NCI-H69 (cell line): ENCODE data around the gene XPR1.
"Not testable (repeated sequence)": the region's sequence is repeated elsewhere in the genome, so short reads cannot be mapped to it uniquely, and the experiment has no call there.

Experiments used
- DNase-seq: peaks from one replicate; lab custom pipeline; 2025; lab: John Stamatoyannopoulos, UW

XPR1 gene

DNA sequence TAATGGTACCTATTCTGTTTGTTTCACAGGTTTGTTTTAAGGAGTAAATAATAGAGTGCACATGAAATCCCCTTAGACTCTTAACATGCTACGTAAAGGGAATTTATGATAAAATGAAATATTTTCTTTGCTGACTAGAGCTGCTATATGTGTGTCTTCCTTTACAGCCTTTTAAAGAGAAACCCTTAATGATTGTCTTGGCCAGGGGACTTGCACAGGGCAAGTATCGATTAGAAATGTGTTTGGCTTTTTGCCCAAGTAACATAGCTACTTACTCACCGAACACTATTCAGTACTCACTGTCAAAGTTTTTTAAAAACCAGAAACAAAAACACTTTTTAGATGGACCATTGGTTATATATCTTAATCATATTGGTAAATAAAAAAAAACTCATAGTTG lies 209.6 kb downstream of the XPR1 start:
- peak; percentile 40 for DNase-seq

DNA sequence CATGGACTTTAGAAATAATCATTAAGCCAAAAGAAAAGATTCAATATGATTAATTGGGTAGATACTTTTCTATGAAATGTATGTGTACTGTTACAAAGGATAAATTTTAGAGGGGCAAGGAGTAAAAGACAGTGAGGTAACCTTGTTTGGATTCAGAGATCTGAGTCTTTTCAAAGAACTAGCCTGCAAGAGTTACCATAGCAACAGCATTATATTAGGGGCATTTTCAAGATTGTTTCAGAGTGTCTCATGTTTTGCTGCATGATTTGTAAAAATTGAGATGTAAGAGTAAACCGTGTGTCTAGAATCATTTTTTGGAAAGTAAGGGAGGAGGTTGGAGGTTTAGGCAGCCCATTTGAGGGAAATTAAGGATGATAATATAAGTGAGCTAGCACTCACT lies 210.2 kb downstream of the XPR1 start:
- DNase-seq: peak; percentile 58

DNA sequence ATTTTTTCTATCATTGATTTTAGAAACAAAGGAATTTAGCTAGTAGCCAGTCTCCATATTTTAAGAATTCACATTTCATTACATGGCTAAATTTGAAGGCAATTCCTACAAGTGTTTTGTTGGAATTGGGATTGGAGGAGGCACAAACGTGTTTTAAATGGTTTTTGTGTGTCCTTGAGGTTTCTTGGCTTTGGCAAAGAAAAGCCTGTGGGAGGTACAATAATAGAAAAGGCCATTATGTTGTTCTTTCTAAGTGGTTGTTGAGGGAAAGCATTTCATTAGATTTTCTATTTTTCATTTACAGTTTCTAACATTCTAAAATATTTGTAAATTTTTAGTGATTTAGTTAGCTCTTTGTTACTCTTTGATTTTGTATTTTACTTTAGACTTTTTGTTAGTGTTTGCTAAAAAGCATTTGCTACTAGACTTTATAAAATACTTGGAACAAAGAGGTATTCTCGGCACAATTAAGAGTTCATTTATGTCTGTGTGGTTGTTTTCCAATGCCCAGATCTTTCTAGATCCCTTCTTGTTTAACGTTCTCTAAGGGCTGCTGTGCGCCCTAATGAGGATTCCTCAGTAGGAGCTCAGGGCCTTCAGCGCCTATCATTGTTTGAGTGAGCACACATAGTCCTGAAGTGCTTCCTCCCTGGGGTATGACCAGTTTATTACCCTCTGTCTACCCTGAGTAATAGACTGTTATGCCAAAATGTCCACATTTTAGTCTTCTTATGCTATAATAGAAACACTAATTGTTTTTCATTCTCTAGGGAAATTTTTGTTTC lies 210.9 kb downstream of the XPR1 start:
- peak; percentile 95 for DNase-seq

DNA sequence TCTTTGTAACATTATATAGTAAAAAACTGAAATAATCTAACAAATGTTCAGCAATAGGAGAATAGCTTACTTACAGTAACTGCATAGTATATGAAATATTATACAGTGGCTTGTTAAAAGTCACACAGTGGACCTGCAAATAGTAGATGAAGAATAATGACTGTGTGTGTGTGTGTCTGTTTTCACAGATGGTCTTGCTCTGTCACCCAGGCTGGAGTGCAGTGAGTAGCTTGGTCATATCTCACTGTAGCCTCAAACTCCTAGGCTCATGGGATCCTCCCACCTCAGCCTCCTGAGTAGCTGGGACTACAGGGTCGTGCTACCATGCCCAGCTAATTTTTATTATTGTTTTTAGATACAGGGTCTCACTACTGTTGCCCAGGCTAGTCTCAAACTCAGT lies 213.5 kb downstream of the XPR1 start:
- DNase-seq: no peak

DNA sequence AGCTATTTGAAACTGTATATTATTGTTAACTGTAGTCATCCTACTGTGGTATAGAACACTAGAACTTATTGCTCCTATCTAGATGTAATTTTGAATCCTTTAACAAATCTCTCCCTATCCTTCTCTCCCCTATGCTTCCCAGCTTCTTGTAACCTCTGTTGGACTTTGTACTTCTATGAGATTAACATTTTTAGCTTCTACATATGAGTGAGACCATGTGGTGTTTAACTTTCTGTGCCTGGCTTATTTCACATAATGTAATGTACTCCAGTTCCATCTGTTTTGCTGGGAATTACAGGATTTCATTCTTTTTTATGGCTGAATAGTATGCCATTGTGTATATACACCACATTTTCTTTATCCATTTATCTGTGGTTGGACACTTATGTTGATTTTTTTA lies 216.4 kb downstream of the XPR1 start:
- DNase-seq: no peak

DNA sequence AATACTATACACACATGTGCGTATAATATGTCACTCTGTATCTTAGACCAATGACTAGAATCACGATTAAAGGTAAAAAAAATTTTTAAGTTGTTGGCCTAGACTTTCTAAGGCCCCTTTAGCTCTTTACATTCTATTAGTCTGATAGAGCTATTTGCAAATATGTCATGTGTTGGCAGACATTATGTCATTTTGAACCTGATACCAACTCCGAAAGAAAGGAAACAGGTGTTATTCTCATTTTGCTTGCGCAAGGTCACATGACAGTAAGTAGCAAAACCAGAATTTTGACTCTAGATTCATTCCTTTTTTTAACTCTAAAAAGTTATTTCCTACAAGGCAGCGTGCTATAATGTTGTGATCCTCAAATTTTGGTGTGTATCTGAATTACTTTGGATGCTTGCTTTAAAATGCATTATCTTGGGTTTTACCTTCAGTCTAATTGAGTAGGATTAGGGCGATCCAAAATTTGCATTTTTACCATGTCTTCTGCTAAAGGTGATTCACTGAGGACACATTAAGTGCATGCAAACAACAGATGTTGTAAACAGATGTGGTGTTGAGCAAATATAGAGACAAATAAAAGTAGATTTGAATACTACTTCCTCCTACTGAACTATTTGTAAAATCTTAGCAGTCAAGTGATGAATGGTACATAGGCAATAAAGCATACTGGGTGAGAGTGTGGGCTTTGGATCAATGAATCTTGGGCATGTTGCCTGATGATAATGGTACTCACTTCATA lies 217.4 kb downstream of the XPR1 start:
- peak; percentile 19 for DNase-seq

DNA sequence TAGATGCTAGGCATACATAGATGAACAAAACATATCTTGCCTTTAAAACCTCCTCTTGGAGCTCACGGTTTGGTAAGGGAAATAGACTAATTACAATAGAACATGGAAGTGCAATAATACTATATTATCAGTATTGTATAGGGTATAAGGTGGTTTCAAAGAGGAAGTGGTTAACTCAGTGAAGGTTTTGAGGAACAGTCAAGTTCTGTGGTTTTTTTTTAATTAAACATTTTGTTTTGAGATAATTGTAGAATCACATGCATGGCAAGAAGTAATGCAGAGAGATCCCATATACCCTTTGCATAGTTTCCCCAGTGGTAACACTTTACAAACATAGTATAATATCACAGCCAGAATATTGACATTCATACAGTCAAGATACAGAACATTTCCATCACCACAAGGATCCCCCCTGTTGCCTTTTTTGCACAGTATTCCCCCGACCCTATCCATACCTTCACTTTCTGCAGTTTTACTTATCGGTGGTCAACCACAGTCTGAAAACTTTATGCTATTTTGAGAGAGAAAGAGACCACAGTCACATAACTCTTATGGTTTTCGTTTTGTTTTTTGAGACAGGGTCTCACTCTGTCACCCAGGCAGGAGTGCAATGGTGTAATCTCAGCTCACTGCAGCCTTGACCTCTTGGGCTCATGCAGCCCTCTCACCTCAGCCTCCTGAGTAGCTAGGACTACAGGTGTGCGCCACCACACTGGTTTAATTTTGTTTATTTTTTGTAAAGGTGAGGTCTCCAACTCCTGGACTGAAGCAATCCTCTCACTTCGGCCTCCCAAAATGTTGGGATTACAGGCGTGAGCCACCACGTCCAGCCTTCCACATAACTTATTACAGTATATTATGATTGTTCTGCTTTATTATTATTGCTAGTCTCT lies 220.4 kb downstream of the XPR1 start:
- no peak for DNase-seq

DNA sequence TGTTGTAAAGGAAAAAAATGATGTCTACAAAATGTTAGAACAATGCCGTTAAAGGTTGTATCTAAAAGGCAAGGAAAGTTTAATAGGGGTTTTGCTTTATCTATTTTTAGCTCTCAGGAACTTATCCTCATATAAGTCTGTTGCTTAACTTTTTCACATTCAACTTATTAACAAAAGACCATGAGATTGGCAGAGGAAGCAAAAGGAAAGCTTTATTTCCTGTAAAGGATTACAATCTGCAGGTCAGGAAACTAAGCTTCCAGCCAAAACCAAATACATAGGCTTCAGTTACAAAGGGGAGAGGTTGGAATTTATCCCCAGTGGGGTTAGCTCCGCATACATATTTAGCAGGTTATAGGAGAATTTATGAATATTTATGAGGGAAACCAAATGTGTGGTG lies 222.2 kb downstream of the XPR1 start:
- DNase-seq: no peak

DNA sequence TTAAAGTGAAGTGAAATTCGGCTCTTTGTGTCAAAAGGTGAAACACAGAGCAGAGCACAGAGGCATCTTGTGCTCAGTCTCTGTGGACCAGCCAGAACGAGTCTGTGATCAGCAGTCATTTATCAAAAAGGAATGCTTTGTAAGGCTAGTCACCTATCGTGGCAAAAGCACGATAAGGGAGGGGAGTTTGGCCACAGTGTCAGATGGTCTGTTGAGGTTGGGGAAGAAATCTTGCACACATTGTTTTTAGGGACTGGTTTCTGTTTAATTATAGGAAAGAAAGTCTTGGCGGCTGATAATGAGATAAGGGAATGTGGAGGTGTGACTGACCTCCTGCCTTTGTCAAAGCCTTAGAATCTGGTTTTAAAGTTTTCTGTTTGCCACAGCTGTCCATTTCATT lies 222.6 kb downstream of the XPR1 start:
- peak; percentile 82 for DNase-seq

DNA sequence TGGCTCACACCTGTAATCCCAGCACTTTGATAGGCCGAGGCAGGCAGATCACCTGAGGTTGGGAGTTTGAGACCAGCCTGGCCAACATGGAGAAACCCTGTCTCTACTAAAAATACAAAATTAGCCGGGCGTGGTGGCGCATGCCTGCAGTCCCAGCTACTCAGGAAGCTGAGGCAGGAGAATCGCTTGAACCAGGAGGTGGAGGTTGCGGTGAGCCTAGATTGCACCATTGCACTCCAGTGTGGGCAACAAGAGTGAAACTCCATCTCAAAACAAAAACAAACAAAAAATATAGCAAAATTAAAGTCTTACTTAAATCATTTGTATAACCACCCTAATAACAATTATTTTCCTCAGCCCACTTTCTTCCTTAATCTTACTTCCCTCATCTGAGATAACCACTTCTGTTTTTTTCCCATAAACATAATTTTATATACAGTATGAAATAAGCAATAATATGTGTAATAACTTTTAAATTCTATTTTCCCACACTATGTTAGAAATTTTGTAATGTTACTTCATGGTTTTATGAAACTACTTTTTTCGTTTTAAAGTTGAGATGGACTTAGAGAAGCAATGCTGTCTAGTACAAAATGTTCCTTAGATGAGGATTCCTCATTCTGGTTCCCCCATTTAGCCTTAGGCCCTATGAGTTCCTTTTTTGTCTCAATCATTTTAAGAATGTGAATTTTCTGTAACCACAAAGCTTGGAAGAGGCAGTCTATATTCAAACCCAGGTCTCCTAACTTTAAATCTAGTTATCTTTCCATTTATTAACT lies 226.3 kb downstream of the XPR1 start:
- not testable (repeated sequence) for DNase-seq

DNA sequence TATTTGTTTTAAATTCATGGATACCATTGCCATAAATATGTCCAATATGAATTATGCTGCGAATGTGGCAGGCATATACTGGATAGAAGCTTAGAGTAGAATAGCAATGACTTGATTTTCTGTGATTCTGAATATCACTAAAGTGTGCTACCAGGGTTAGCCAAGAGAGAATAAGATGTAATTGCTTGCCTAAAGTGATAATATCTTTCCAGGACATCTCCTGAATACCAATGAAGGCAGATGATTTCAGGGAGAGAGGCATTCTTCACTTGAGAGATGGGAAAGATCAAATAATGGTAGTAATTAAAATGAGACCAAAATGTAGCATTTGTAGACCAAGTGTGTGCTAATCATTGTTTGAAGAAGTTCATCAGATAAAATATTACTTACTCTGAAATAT lies 227.5 kb downstream of the XPR1 start:
- no peak for DNase-seq

DNA sequence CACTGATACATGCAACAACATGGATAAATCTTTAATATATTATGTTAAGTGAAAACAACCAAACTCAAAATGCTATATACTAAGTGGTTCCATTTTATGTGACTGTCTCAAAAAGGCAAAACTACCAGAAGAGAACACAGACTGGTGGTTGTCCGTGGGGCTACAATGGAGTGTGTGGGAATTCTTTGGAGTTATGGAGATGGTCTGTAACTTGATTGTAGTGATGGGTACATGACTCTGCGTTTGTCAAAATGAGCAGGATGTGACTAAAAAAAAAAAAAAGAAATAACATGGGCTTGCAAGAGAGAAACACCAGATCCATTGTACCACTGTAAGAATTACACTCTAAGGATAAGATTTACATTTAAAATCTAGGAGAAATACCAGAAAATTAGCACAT lies 228.7 kb downstream of the XPR1 start:
- peak; percentile 17 for DNase-seq

DNA sequence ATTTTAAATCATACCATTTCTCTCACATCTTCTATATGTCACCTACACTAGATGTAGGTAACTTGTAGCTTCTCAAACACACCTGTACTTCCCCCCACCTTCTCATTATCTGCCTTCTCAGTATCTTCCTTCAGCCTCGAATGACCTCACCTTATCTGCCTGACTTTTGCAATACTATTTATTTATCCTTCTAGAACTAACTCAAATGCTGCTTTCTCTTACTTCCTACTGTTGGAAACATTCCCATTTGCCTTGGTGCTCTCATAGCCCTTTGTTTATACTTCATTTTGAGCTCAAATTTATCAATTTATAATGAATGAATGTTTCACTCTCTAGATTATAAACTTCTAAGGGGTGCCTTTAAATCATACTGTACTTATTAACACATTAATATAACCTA lies 230.5 kb downstream of the XPR1 start:
- DNase-seq: peak; percentile 17

DNA sequence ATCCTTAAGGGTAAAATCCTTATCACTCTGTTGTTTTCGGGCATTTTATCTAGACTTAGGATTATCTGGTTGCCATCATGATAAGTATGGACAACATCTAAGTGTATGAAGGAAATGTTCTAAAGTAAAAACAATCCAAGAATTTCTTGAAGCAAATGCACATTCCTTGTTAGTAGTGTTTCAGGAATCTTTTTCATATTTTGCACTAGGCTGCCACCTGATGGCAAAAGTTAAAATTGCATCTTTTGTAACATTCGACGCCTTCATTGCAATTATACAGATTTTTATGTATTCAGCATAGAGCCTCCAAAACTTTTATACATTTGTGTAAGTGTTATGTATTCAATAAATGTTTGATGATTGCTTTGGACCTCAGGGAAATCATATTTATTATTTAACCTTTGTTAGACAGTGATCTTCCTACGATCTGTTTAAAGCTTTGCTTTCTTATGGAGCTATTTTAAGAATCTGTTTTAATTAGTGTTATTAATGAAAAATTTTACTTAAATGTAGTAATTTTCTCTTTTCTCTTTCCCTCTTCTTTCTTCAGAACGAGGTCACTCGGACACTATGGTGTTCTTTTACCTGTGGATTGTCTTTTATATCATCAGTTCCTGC lies 231.4 kb downstream of the XPR1 start:
- DNase-seq: peak; percentile 68

DNA sequence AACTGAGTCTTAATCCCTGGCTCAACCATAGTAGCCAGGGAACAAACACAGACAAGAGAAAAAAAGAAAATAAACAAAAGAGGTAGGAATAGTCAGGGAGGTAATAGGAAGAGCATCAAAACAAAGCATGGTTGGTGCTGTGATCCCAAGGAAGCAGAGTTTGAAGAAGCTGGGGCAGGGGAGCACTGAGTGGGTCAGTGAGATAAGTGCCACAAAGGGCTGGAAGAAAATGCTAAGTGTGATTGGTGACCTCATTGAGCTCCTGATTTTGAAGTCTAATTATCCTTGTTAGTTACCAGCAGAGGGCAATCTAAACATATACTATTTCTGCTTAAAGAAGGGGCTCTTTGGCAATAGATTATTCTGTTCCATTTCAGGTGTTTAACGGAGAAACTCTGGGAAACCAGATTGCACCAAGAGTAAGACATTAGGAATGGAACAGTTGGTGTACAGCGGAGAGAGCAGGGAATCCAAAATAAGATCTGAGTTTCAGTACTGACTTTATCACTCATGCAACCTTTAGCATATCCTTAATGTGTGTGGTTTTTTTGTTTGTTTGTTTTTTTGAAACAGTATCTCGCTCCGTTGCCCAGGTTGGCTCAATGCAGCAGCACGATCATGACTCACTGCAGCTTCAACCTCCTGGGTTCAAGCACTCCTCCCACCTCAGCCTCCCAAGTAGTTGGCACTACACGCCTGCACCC lies 250.1 kb downstream of the XPR1 start:
- peak; percentile 87 for DNase-seq

DNA sequence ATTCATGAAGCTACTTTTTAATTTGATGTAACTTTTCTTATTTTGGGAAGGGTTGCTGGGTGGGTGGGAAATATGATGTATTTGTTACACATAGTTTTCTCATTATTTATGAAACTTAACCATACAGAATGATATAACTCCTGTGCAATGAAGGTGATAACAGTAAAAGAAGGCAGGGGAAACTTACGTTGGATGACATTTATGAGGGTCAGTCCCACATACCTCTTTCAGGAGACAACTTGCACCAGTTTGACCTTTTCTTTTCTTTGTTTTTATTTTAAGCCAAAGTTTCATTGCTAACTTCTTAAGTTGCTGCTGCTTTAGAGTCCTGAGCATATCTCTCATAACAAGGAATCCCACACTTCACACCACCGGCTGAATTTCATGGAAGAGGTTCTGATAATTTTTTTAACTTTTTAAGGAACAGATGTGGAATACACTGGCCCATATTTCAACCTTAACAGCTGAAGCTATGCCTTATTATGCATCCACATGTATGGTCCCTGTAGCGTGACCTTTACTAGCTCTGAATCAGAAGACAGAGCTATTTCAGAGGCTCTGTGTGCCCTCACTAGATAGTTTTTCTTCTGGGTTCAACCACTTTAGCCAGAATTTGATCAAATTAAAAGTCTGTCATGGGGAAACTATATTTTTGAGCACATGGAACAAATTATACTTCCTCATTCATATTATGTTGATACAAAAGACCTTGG lies 252.9 kb downstream of the XPR1 start:
- no peak for DNase-seq

DNA sequence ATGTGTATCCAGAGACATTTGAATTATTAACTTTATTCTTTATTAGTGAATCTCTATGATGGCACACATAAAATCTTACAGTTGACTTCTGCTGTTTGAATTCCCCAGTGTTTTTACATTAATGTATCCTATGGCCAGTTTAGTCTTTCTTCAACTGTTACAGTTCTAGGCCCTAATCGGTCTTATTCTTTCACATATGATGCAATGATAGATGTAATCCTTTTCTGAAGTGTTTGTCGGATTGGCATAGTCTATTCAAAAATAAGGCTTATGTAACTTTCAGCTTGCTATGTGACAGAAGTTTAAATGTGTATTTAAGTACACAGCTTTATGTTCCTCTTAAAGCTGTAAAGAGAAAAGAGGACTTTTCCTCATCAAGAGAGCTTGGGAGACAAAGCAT lies 254.5 kb downstream of the XPR1 start:
- no peak for DNase-seq

DNA sequence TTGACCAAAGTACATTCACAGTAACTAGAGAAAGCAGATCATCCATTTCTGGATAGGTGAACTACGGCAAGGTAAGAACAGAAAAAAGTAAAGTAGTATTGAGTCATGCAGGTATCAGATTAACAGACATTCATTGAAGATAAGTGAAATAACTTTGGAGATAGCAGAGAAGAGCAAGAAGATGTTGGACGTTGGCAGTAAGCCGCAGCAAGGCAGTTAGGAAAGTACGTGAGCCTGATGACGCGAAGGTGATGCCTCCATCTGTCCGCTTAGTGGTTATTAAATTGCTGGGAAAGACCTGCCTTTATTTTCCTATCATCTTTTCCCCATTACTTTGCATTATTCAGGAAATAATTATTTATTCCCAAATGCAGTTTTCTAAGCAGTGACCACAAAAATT lies 256.0 kb downstream of the XPR1 start:
- no peak for DNase-seq

DNA sequence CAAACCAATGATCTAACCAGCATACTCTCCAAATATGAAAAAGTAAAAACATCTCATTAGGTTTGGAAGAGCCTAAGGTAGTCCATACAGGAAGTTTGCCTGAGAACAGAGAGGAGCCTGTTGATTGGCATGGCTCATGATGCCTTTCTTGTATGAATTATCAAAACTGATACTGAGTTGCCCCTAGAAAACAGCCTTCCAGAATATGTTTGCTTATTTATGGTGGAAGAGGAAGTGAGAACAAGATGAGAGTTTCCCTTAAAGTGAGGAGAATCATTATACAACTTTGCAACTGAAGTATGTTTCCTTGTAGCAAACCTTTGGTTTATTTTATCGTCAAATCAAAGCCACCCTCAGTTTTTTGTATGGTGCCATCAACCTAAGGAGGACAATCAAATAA lies 257.0 kb downstream of the XPR1 start:
- DNase-seq: no peak

DNA sequence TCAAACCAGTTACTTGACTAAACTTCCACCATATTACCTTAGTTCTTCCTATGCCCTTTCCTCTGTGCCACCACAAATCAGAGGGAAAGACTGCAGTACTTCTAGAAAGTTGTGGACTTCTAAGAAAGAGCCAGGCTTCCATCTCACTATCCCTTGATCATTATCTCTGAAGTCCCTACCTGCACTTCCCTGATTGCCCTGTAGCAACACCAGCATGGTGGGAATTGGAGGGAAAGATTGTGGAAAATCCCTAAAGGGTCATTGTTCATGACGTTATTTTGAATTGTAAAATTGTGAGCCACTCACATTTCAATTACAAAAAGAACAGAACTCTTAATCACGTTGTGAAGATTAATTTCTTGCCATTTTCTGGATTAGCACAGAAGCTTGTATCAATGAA lies 257.5 kb downstream of the XPR1 start:
- no peak for DNase-seq
